ENCODE data around the gene OR2F2.

Gene OR2F2

GRCh38 chr7:143902332-143902899, 32.6 kb upstream of the OR2F2 start:
- no peak overlapping the region for H3K4me3 ChIP-seq (ENCODE audit: low read depth, low read length)
- DNase-seq (ENCODE audit: low read depth, low spot score), result no peak
- in situ Hi-C loops (cut with HindIII; ENCODE audit: low sequenced_read_pairs), result no loop called here
- no peak for TF ChIP-seq CTCF (IDR thresholded peaks at IDR 0.05; ENCODE audit: low read depth, low read length)

GRCh38 chr7:143905509-143905908, 29.5 kb upstream of the OR2F2 start:
- no peak overlapping the region for H3K4me3 ChIP-seq (ENCODE audit: low read depth, low read length)
- in situ Hi-C loops (cut with HindIII; ENCODE audit: low sequenced_read_pairs), result no loop called here
- no peak for DNase-seq (ENCODE audit: low read depth, low spot score)
- TF ChIP-seq CTCF (IDR thresholded peaks at IDR 0.05; ENCODE audit: low read depth, low read length), result no peak

- DNase-seq (ENCODE audit: low read depth, low spot score), result no peak
- in situ Hi-C loops (cut with HindIII; ENCODE audit: low sequenced_read_pairs), result no loop called here
- TF ChIP-seq CTCF (IDR thresholded peaks at IDR 0.05; ENCODE audit: low read depth, low read length), result no peak
- no peak overlapping the region for H3K4me3 ChIP-seq (ENCODE audit: low read depth, low read length)
Measured at GRCh38 chr7:143906151-143906550, 28.9 kb upstream of the OR2F2 start.

- no peak overlapping the region for H3K4me3 ChIP-seq (ENCODE audit: low read depth, low read length)
- DNase-seq (ENCODE audit: low read depth, low spot score), result no peak
- in situ Hi-C loops (cut with HindIII; ENCODE audit: low sequenced_read_pairs), result no loop called here
- TF ChIP-seq CTCF (IDR thresholded peaks at IDR 0.05; ENCODE audit: low read depth, low read length), result no peak
Measured at GRCh38 chr7:143906895-143907294, 28.1 kb upstream of the OR2F2 start.

- TF ChIP-seq CTCF (IDR thresholded peaks at IDR 0.05; ENCODE audit: low read depth, low read length), result no peak
- no peak for DNase-seq (ENCODE audit: low read depth, low spot score)
- in situ Hi-C loops (cut with HindIII; ENCODE audit: low sequenced_read_pairs), result no loop called here
- H3K4me3 ChIP-seq (ENCODE audit: low read depth, low read length), result no peak overlapping the region
Measured at GRCh38 chr7:143908120-143908519, 26.9 kb upstream of the OR2F2 start.

- TF ChIP-seq CTCF (IDR thresholded peaks at IDR 0.05; ENCODE audit: low read depth, low read length), result no peak
- H3K4me3 ChIP-seq (ENCODE audit: low read depth, low read length), result no peak overlapping the region
- no peak for DNase-seq (ENCODE audit: low read depth, low spot score)
- in situ Hi-C loops (cut with HindIII; ENCODE audit: low sequenced_read_pairs), result no loop called here
Measured at GRCh38 chr7:143909863-143910262, 25.2 kb upstream of the OR2F2 start.

Data from astrocyte of the spinal cord (primary cell).